Fibroblast of lung (primary cell): Measurements from ENCODE around the gene SPATA16. TPM values are rescaled to one million over a fixed set of nuclear protein-coding genes. Genes with fewer than 3 reads are reported as not detected.

Source experiments
- DNase-seq, 2 donors: peaks; one replicate each; pipeline versions ENCODE4 v3.0.0 to v3.0.0-alpha.2; 2010; ENCODE audit warnings: low read depth in 2 of 2
- H2AFZ ChIP-seq: 2 replicates; pipeline ENCODE4 v1.5.1; 2012; ENCODE audit warnings: low read length, control low read depth, inconsistent platforms
- H3K27ac ChIP-seq: 2 replicates; pipeline ENCODE4 v1.5.1; 2011; ENCODE audit warnings: low read length, control low read depth; ENCODE audit not compliant: insufficient read depth
- H3K27me3 ChIP-seq: 2 replicates; pipeline ENCODE4 v1.5.1; 2011; ENCODE audit warnings: mild to moderate bottlenecking, low read length; ENCODE audit not compliant: control insufficient read depth, insufficient read depth
- H3K36me3 ChIP-seq: 2 replicates; pipeline ENCODE4 v1.5.1; 2011; ENCODE audit warnings: low read length; ENCODE audit not compliant: control insufficient read depth, insufficient read depth
- H3K4me1 ChIP-seq: 2 replicates; pipeline ENCODE4 v1.5.1; 2011; ENCODE audit warnings: low read length; ENCODE audit not compliant: control insufficient read depth, insufficient read depth; ENCODE audit errors: extremely low read depth
- H3K4me2 ChIP-seq: 2 replicates; pipeline ENCODE4 v1.5.1; 2011; ENCODE audit warnings: low read length, control low read depth; ENCODE audit not compliant: insufficient read depth; ENCODE audit errors: extremely low read depth
- H3K4me3 ChIP-seq, 4 experiments: fragments of 200-600 bp in 1 of 4; sonication (generic) in 1 of 4; replicated peaks in 1 of 4; 2 replicates each; pipeline ENCODE4 v1.5.1; 2011 to 2016; ENCODE audit warnings: low read length in 4 of 4, low read depth in 3 of 4, mild to moderate bottlenecking in 3 of 4, control low read depth in 2 of 4, inconsistent platforms in 1 of 4, mixed read lengths in 1 of 4; ENCODE audit not compliant: insufficient read depth in 1 of 4; ENCODE audit errors: control extremely low read depth in 1 of 4
- H3K79me2 ChIP-seq: 2 replicates; pipeline ENCODE4 v1.5.1; 2012; ENCODE audit warnings: mild to moderate bottlenecking, low read length, inconsistent platforms; ENCODE audit not compliant: control insufficient read depth, insufficient read depth
- H3K9ac ChIP-seq: 2 replicates; pipeline ENCODE4 v1.5.1; 2011; ENCODE audit warnings: mild to moderate bottlenecking, low read length, control low read depth; ENCODE audit not compliant: insufficient read depth
- H3K9me3 ChIP-seq: 2 replicates; pipeline ENCODE4 v1.5.1; 2012; ENCODE audit warnings: low read depth, low read length; ENCODE audit not compliant: control insufficient read depth, insufficient read depth
- H4K20me1 ChIP-seq: 2 replicates; pipeline ENCODE4 v1.5.1; 2011; ENCODE audit warnings: low read length; ENCODE audit not compliant: control insufficient read depth, insufficient read depth; ENCODE audit errors: extremely low read depth
- CTCF ChIP-seq, 2 donors: IDR thresholded peaks in 1 of 2; conservative IDR thresholded peaks in 1 of 2; 1 replicate in 1 of 2; 2 replicates in 1 of 2; pipeline ENCODE4 v1.5.1; 2011 to 2012; ENCODE audit warnings: low read length in 2 of 2, control low read depth in 1 of 2, inconsistent platforms in 1 of 2, low read depth in 1 of 2, mild to moderate bottlenecking in 1 of 2
- EZH2 ChIP-seq: IDR thresholded peaks from 2 replicates; pipeline ENCODE4 v1.5.1; 2012; ENCODE audit warnings: low read length, control low read depth, mild to moderate bottlenecking; ENCODE audit errors: missing control alignments
- polyA plus RNA-seq, 2 donors: library from polyadenylated mRNA; depleted of rRNA in 1 of 2; stranded (reverse) in 1 of 2; unstranded in 1 of 2; fragments of >200 nt; gene quantifications; 2 replicates each; pipeline ENCODE4 v1.2.1, GENCODE V29; 2011 to 2012; ENCODE audit warnings: missing spikeins in 1 of 2
- total RNA-seq: library from RNA; depleted of rRNA; stranded (reverse); fragments of >200 nt; gene quantifications from 2 replicates; pipeline ENCODE4 v1.2.1, GENCODE V29; 2014

SPATA16 gene
- total and polyA plus RNA-seq, 2 donors (not counting 1 experiment from before 2014, with no cell fraction given) = not detected

- Histone ChIP-seq H3K4me2 (no peak overlapping the region), H3K27me3 (no peaks in the 10 kb centered on the region), H3K36me3 (no peaks in the 10 kb centered on the region), H3K9ac (no peak overlapping the region), H4K20me1 (no peaks in the 10 kb centered on the region), H3K4me1 (no peaks in the 10 kb centered on the region), H3K4me3 (no peak overlapping the region), H2AFZ (no peak overlapping the region), H3K79me2 (no peaks in the 10 kb centered on the region), H3K27ac (no peak overlapping the region), H3K9me3 (no peaks in the 10 kb centered on the region)
- peak; percentile 85 to 89 for DNase-seq
- TF ChIP-seq EZH2 (no peak), CTCF (conservative IDR thresholded peaks at IDR 0.05 in 1 of 2, IDR thresholded peaks at IDR 0.05 in 1 of 2; ENCODE audit: low read depth in 1 of 2, low read length in 2 of 2) (no peak)
Observed at GRCh38 chr3:173066044-173067004, 74.7 kb downstream of the SPATA16 start.

GRCh38 chr3:173065543-173065981 lies 75.5 kb downstream of the SPATA16 start:
- TF ChIP-seq CTCF (conservative IDR thresholded peaks at IDR 0.05 in 1 of 2, IDR thresholded peaks at IDR 0.05 in 1 of 2; ENCODE audit: low read depth in 1 of 2, low read length in 2 of 2) (no peak), EZH2 (no peak)
- peak; percentile 55 to 57 for DNase-seq
- no peak overlapping the region for H3K9ac ChIP-seq
- no peaks in the 10 kb centered on the region for H3K27me3 ChIP-seq
- no peak overlapping the region for H3K4me2 ChIP-seq
- no peak overlapping the region for H3K4me3 ChIP-seq
- H3K9me3 ChIP-seq = no peaks in the 10 kb centered on the region
- H2AFZ ChIP-seq = no peak overlapping the region
- H4K20me1 ChIP-seq = no peaks in the 10 kb centered on the region
- H3K79me2 ChIP-seq = no peaks in the 10 kb centered on the region
- no peaks in the 10 kb centered on the region for H3K36me3 ChIP-seq
- no peak overlapping the region for H3K27ac ChIP-seq
- no peaks in the 10 kb centered on the region for H3K4me1 ChIP-seq

GRCh38 chr3:173064631-173065030 lies 76.4 kb downstream of the SPATA16 start:
- Histone ChIP-seq H2AFZ (no peak overlapping the region), H3K9me3 (no peaks in the 10 kb centered on the region), H3K4me2 (no peak overlapping the region), H3K4me3 (no peak overlapping the region), H3K79me2 (no peaks in the 10 kb centered on the region), H3K27me3 (no peaks in the 10 kb centered on the region), H4K20me1 (no peaks in the 10 kb centered on the region), H3K9ac (no peak overlapping the region), H3K36me3 (no peaks in the 10 kb centered on the region), H3K27ac (no peak overlapping the region), H3K4me1 (no peaks in the 10 kb centered on the region)
- no peak for DNase-seq
- TF ChIP-seq EZH2 = no peak
- no peak for TF ChIP-seq CTCF (conservative IDR thresholded peaks at IDR 0.05 in 1 of 2, IDR thresholded peaks at IDR 0.05 in 1 of 2; ENCODE audit: low read depth in 1 of 2, low read length in 2 of 2)
